Panc1 (cell line): Measurements from ENCODE around the gene CNTNAP4. TPM values are rescaled to one million over a fixed set of nuclear protein-coding genes. Genes with fewer than 3 reads are reported as not detected.

Source experiments
- ATAC-seq: fragments of 200-7000 bp; cut with Tn5 transposase; 2 replicates; pipeline ENCODE4 v1.9.1; 2020; ENCODE audit warnings: mild to moderate bottlenecking, moderate library complexity
- BruUV-seq: library from RNA; stranded (reverse); fragments of 400-500 nt; replicated peaks from 2 replicates; lab custom pipeline; 2021; lab: Mats Ljungman, UMichigan
- CTCF ChIA-PET: fragments of 300-600 bp; sonication (Branson Sonifier 250); formaldehyde crosslinking; loops from one replicate; lab custom pipeline; 2022; ENCODE audit warnings: antibody characterized with exemption; lab: Charles Lee
- POLR2A ChIA-PET: fragments of 300-600 bp; sonication (Branson Sonifier 250); formaldehyde crosslinking; loops from one replicate; lab custom pipeline; 2022; ENCODE audit warnings: antibody characterized with exemption; lab: Charles Lee
- DNase-seq: peaks from one replicate; pipeline ENCODE4 v3.0.0-alpha.2; 2010; ENCODE audit warnings: low read depth, low spot score
- H3K27ac ChIP-seq: 2 replicates; pipeline ENCODE4 v1.5.1; 2011; ENCODE audit warnings: mild to moderate bottlenecking, low read length, inconsistent platforms
- H3K27me3 ChIP-seq: fragments of 200-500 bp; sonication (Bioruptor generic); 2 replicates; pipeline ENCODE4 v1.6.0; 2014; ENCODE audit warnings: low read length, inconsistent platforms; ENCODE audit not compliant: control insufficient read depth, insufficient read depth
- H3K36me3 ChIP-seq: fragments of 200-500 bp; sonication (Bioruptor generic); 2 replicates; pipeline ENCODE4 v1.5.1; 2014; ENCODE audit warnings: inconsistent platforms, mild to moderate bottlenecking, low read length, moderate library complexity; ENCODE audit not compliant: control insufficient read depth, insufficient read depth
- H3K4me1 ChIP-seq: 2 replicates; pipeline ENCODE4 v1.5.1; 2011; ENCODE audit warnings: inconsistent platforms, mild to moderate bottlenecking, low read length, moderate library complexity; ENCODE audit not compliant: control insufficient read depth, insufficient read depth
- H3K4me3 ChIP-seq, 2 experiments: 2 replicates each; pipeline ENCODE4 v1.5.1; 2011 to 2012; ENCODE audit warnings: low read depth in 2 of 2, low read length in 2 of 2, mild to moderate bottlenecking in 2 of 2, inconsistent platforms in 1 of 2, moderate library complexity in 1 of 2
- H3K9me3 ChIP-seq: fragments of 200-500 bp; sonication (Bioruptor generic); 2 replicates; pipeline ENCODE4 v1.5.1; 2014; ENCODE audit warnings: low read depth, mild to moderate bottlenecking, inconsistent platforms, low read length, moderate library complexity; ENCODE audit not compliant: control insufficient read depth, insufficient read depth
- CTCF ChIP-seq: fragments of 450-650 bp; IDR thresholded peaks from 2 replicates; pipeline ENCODE4 v1.5.1; 2017; ENCODE audit warnings: mild to moderate bottlenecking
- POLR2AphosphoS5 ChIP-seq: IDR thresholded peaks from 2 replicates; pipeline ENCODE4 v1.6.1; 2012; ENCODE audit warnings: mild to moderate bottlenecking, low read depth, low read length, moderate library complexity
- REST ChIP-seq, 2 experiments: IDR thresholded peaks; 2 replicates each; pipeline ENCODE4 v1.6.1; 2011 to 2012; ENCODE audit warnings: low read depth in 2 of 2, control low read depth in 1 of 2, low read length in 1 of 2, mild to moderate bottlenecking in 1 of 2, moderate library complexity in 1 of 2; ENCODE audit not compliant: insufficient read depth in 1 of 2
- SIN3A ChIP-seq: IDR thresholded peaks from 2 replicates; pipeline ENCODE4 v1.6.1; 2012; ENCODE audit warnings: low read depth, mild to moderate bottlenecking, low read length, moderate library complexity, borderline replicate concordance; ENCODE audit not compliant: insufficient read depth
- TCF7L2 ChIP-seq: IDR thresholded peaks from 2 replicates; pipeline ENCODE4 v1.6.1; 2011; ENCODE audit warnings: mild to moderate bottlenecking, low read depth, low read length, inconsistent platforms
- in situ Hi-C: cut with HindIII; loops from 2 replicates; pipeline ENCODE4 v1.10.0; 2016; ENCODE audit warnings: low sequenced_read_pairs, low pct_unique_long_range_greater_than_20kb
- intact Hi-C: fragments of 100-400 bp; cut with micrococcal nuclease; formaldehyde crosslinking; loops from one replicate; pipeline ENCODE4 v1.10.0; 2022; ENCODE audit not compliant: unreplicated experiment
- total RNA-seq: library from RNA; stranded (reverse); gene quantifications from one replicate; pipeline ENCODE4 v1.2.1, GENCODE V29; 2021; ENCODE audit not compliant: unreplicated experiment

Gene CNTNAP4
- total RNA-seq, 1 experiment from 2014 or later = not detected

- in situ Hi-C loops = no loop called here
- ATAC-seq (no peak), DNase-seq (no peak)
- TF ChIP-seq SIN3A = no peak
- no peak for TF ChIP-seq POLR2AphosphoS5
- TF ChIP-seq REST (IDR thresholded peaks at IDR 0.05; ENCODE audit: insufficient read depth in 1 of 2, low read depth in 2 of 2, low read length in 1 of 2) = no peak
- no peak for TF ChIP-seq CTCF
- no peak for TF ChIP-seq TCF7L2
- intact Hi-C loops = no loop called here
- Histone ChIP-seq H3K36me3 (no peaks in the 10 kb centered on the region), H3K4me3 (no peak overlapping the region), H3K27ac (no peak overlapping the region), H3K27me3 (no peaks in the 10 kb centered on the region), H3K9me3 (no peaks in the 10 kb centered on the region), H3K4me1 (no peaks in the 10 kb centered on the region)
- CTCF ChIA-PET = no interaction called here
- POLR2A ChIA-PET = no interaction called here
- BruUV-seq = no TSS peak
Measured at GRCh38 chr16:76573281-76573680, 296.1 kb downstream of the CNTNAP4 start.

- ChIA-PET CTCF (no interaction called here), POLR2A (no interaction called here)
- H3K27me3 ChIP-seq = no peaks in the 10 kb centered on the region
- H3K4me3 ChIP-seq = no peak overlapping the region
- in situ Hi-C loops = no loop called here
- ATAC-seq = no peak
- TF ChIP-seq REST (IDR thresholded peaks at IDR 0.05; ENCODE audit: insufficient read depth in 1 of 2, low read depth in 2 of 2, low read length in 1 of 2) = no peak
- intact Hi-C loops = no loop called here
- no peaks in the 10 kb centered on the region for H3K36me3 ChIP-seq
- no peak for DNase-seq
- no peak overlapping the region for H3K27ac ChIP-seq
- no peaks in the 10 kb centered on the region for H3K9me3 ChIP-seq
- no TSS peak for BruUV-seq
- H3K4me1 ChIP-seq = no peaks in the 10 kb centered on the region
Measured at GRCh38 chr16:76574651-76575050, 297.4 kb downstream of the CNTNAP4 start.
